NCI-H526 (cell line): ENCODE results near the gene PBOV1.
"Not testable (repeated sequence)": the region's sequence is repeated elsewhere in the genome, so short reads cannot be mapped to it uniquely, and the experiment has no call there.

Experiments used
- DNase-seq, 2 experiments: peaks; one replicate each; lab custom pipeline; 2025; lab: John Stamatoyannopoulos, UW

PBOV1 gene

GRCh38 chr6:138237463-138237862 lies 19.2 kb upstream of the PBOV1 start:
- DNase-seq, result no peak

GRCh38 chr6:138235693-138236092 lies 17.4 kb upstream of the PBOV1 start:
- no peak for DNase-seq

GRCh38 chr6:138235205-138235604 lies 16.9 kb upstream of the PBOV1 start:
- DNase-seq, result no peak

GRCh38 chr6:138234363-138234762 lies 16.1 kb upstream of the PBOV1 start:
- DNase-seq, result no peak

- DNase-seq, result peak; percentile 81 to 85
Measured at GRCh38 chr6:138231381-138231886, 13.1 kb upstream of the PBOV1 start.

GRCh38 chr6:138230759-138231380 lies 12.6 kb upstream of the PBOV1 start:
- DNase-seq, result no peak

- DNase-seq, result no peak
Measured at GRCh38 chr6:138230221-138230620, 11.9 kb upstream of the PBOV1 start.

GRCh38 chr6:138229663-138230179 lies 11.4 kb upstream of the PBOV1 start:
- DNase-seq, result peak; percentile 29 to 53

GRCh38 chr6:138229072-138229471 lies 10.8 kb upstream of the PBOV1 start:
- DNase-seq, result peak in 1 of 2 experiments; percentile 35

- DNase-seq, result peak; percentile 92 to 93
Measured at GRCh38 chr6:138227316-138227781, 9.1 kb upstream of the PBOV1 start.

GRCh38 chr6:138226700-138227315 lies 8.5 kb upstream of the PBOV1 start:
- DNase-seq, result peak; percentile 45 to 48

GRCh38 chr6:138225953-138226352 lies 7.7 kb upstream of the PBOV1 start:
- DNase-seq, result no peak

- DNase-seq, result no peak
Measured at GRCh38 chr6:138222901-138223546, 4.7 kb upstream of the PBOV1 start.

- no peak for DNase-seq
Measured at GRCh38 chr6:138219901-138220300, 1.6 kb upstream of the PBOV1 start.

GRCh38 chr6:138219398-138219797 lies 1.1 kb upstream of the PBOV1 start:
- DNase-seq, result no peak

GRCh38 chr6:138215093-138215782 lies 3.1 kb downstream of the PBOV1 start:
- DNase-seq, result no peak

GRCh38 chr6:138212530-138212929 lies 5.8 kb downstream of the PBOV1 start:
- DNase-seq, result not testable (repeated sequence)

- DNase-seq, result no peak
Measured at GRCh38 chr6:138211601-138212000, 6.7 kb downstream of the PBOV1 start.

- no peak for DNase-seq
Measured at GRCh38 chr6:138211048-138211581, 7.2 kb downstream of the PBOV1 start.

- no peak for DNase-seq
Measured at GRCh38 chr6:138206862-138207261, 11.4 kb downstream of the PBOV1 start.

- no peak for DNase-seq
Measured at GRCh38 chr6:138205437-138206094, 12.7 kb downstream of the PBOV1 start.
